ENCODE data around the gene REXO1. TPM values are rescaled to one million over a fixed set of nuclear protein-coding genes. Genes with fewer than 3 reads are reported as not detected.

Gene REXO1
- total RNA-seq, 1 experiment from 2014 or later: 56.8 TPM

DNA sequence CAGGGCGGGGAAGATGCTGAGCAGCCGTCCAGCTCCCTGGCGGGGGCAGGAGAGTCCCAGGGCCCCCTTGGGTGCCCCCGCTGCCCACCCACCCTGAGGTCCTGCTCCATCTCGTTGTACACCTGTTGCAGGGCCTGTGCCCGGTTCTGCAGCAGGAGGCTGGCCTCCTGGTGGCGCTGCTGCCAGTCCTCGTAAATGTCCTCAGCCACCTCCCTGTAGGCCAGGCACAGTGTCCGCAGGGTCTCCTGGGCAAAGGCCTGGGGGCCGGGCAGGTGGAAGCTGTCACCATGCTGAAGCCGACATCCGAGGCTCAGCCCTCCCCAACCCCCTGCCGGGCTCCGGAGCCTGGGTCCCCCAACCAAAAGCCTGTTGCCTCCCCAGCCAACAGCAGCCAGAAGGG, 56.4 kb downstream of the REXO1 start:
- H3K9me3 ChIP-seq (ENCODE audit: control insufficient read depth, low read depth, low read length): no peaks in the 10 kb centered on the region
- H3K4me1 Mint-ChIP-seq: peaks cover 8 to 12% of the 10 kb centered on the region in 2 experiments
- H3K79me2 ChIP-seq (ENCODE audit: insufficient read depth, low read length): no peaks in the 10 kb centered on the region
- no peaks in the 10 kb centered on the region for H3K27me3 ChIP-seq (ENCODE audit: insufficient read depth, low read length)
- H4K91ac ChIP-seq (ENCODE audit: insufficient read length, low read depth, low read length): no peak overlapping the region
- no peak overlapping the region for H3K9ac ChIP-seq (ENCODE audit: extremely low read depth, insufficient read length, low read length)
- H2AFZ ChIP-seq (ENCODE audit: low read length): no peak overlapping the region
- H4K20me1 ChIP-seq (ENCODE audit: control insufficient read depth, insufficient read depth, insufficient read length): no peaks in the 10 kb centered on the region
- H3K23me2 ChIP-seq (ENCODE audit: insufficient read length, low read depth, low read length, poor library complexity, severe bottlenecking): peaks cover 3% of the 10 kb centered on the region
- peaks cover 24% of the 10 kb centered on the region for H3K27me3 Mint-ChIP-seq (ENCODE audit: low read depth)
- no peak overlapping the region for H2BK120ac ChIP-seq (ENCODE audit: low read depth, low read length, poor library complexity, severe bottlenecking)
- no peak overlapping the region for H2BK20ac ChIP-seq (ENCODE audit: low read depth, low read length, poor library complexity, severe bottlenecking)
- no peak overlapping the region for H4K5ac ChIP-seq (ENCODE audit: insufficient read length, low read depth, low read length)
- no peak overlapping the region for H4K8ac ChIP-seq (replicated peaks; ENCODE audit: insufficient read length, low read depth, low read length)
- no peak overlapping the region for H3K23ac ChIP-seq (ENCODE audit: insufficient read length, low read depth, low read length)
- no peak overlapping the region for H2BK12ac ChIP-seq (ENCODE audit: insufficient read length, low read depth, low read length)
- TF ChIP-seq, protein P1, sequence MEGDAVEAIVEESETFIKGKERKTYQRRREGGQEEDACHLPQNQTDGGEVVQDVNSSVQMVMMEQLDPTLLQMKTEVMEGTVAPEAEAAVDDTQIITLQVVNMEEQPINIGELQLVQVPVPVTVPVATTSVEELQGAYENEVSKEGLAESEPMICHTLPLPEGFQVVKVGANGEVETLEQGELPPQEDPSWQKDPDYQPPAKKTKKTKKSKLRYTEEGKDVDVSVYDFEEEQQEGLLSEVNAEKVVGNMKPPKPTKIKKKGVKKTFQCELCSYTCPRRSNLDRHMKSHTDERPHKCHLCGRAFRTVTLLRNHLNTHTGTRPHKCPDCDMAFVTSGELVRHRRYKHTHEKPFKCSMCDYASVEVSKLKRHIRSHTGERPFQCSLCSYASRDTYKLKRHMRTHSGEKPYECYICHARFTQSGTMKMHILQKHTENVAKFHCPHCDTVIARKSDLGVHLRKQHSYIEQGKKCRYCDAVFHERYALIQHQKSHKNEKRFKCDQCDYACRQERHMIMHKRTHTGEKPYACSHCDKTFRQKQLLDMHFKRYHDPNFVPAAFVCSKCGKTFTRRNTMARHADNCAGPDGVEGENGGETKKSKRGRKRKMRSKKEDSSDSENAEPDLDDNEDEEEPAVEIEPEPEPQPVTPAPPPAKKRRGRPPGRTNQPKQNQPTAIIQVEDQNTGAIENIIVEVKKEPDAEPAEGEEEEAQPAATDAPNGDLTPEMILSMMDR (conservative IDR thresholded peaks at IDR 0.05): no peak; the same call in 2 of the 3 replicates
- no peaks in the 10 kb centered on the region for H3K36me3 Mint-ChIP-seq (ENCODE audit: insufficient read depth in 1 of 3, low read depth in 3 of 3)
- 0 out of 2 replicates have a peak, but pooled peaks cover 2% of the 10 kb centered on the region for H3K4me1 ChIP-seq (ENCODE audit: insufficient read depth, low read length)
- peaks cover 3 to 11% of the 10 kb centered on the region in 2 experiments; a peak in 4 of 5 replicates for H3K9me3 Mint-ChIP-seq
- no peak overlapping the region for H3K4me2 ChIP-seq (ENCODE audit: insufficient read depth, insufficient read length, low read length)
- no peak overlapping the region for H3K56ac ChIP-seq (ENCODE audit: insufficient read length, low read depth, low read length)
- WGBS (ENCODE audit: extremely low coverage, insufficient read length, low lambda C conversion rate): no CpG with 5 or more reads among the region's 14 CpGs
- H2BK15ac ChIP-seq (ENCODE audit: low read depth, low read length): no peak overlapping the region
- H3K4ac ChIP-seq (ENCODE audit: low read depth, low read length): no peak overlapping the region
- no peak overlapping the region for H3K14ac ChIP-seq (ENCODE audit: insufficient read depth, low read length)
- no peak overlapping the region for H3K27ac ChIP-seq (ENCODE audit: insufficient read length, low read depth, low read length)
- H3K18ac ChIP-seq (ENCODE audit: insufficient read length, low read depth, low read length): no peak overlapping the region
- no peaks in the 10 kb centered on the region for H3K79me1 ChIP-seq (ENCODE audit: insufficient read depth, low read depth, low read length, poor library complexity, severe bottlenecking)
- H2BK5ac ChIP-seq (ENCODE audit: insufficient read length, low read length): no peak overlapping the region
- H3T11ph ChIP-seq (ENCODE audit: low read length): no peak overlapping the region
- H2AK5ac ChIP-seq (ENCODE audit: insufficient read length, low read length): no peak overlapping the region
- no peak overlapping the region for H3K4me3 Mint-ChIP-seq
- DNase-seq: no peak
- no peak overlapping the region for H3K27ac Mint-ChIP-seq
